RWPE2 (cell line): Measurements from ENCODE around the gene DRAM2.
A peak's percentile ranks its signal among the peaks of the same experiment; 100 is the strongest.
"Not testable (repeated sequence)": the region's sequence is repeated elsewhere in the genome, so short reads cannot be mapped to it uniquely, and the experiment has no call there.

Experiments used
- ATAC-seq: fragments of 200-7000 bp; cut with Tn5 transposase; 3 replicates; pipeline ENCODE4 v1.9.1; 2021; ENCODE audit warnings: low read depth
- DNase-seq: peaks from one replicate; pipeline ENCODE4 v3.0.0-alpha.2; 2020; ENCODE audit warnings: low spot score
- H3K27ac ChIP-seq: fragments of 450-650 bp; 2 replicates; pipeline ENCODE4 v1.5.1; 2017; ENCODE audit warnings: mild to moderate bottlenecking; ENCODE audit not compliant: poor library complexity, severe bottlenecking
- H3K27me3 ChIP-seq: fragments of 250-450 bp; sonication (Bioruptor Pico); 2 replicates; pipeline ENCODE4 v1.5.1; 2021; ENCODE audit warnings: mild to moderate bottlenecking, moderate library complexity; ENCODE audit not compliant: insufficient read depth, poor library complexity, severe bottlenecking
- H3K36me3 ChIP-seq: fragments of 250-450 bp; sonication (Bioruptor Pico); 2 replicates; pipeline ENCODE4 v1.5.1; 2020; ENCODE audit warnings: low read depth, mild to moderate bottlenecking, moderate library complexity
- H3K4me1 ChIP-seq: fragments of 250-450 bp; sonication (Bioruptor Pico); 2 replicates; pipeline ENCODE4 v1.5.1; 2021; ENCODE audit warnings: mild to moderate bottlenecking, moderate library complexity; ENCODE audit not compliant: insufficient read depth, poor library complexity, severe bottlenecking
- H3K4me3 ChIP-seq: fragments of 250-450 bp; sonication (Bioruptor Pico); 2 replicates; pipeline ENCODE4 v1.5.1; 2021; ENCODE audit warnings: mild to moderate bottlenecking, moderate library complexity; ENCODE audit not compliant: severe bottlenecking
- H3K9me3 ChIP-seq: fragments of 250-450 bp; sonication (Bioruptor Pico); 2 replicates; pipeline ENCODE4 v1.5.1; 2021; ENCODE audit warnings: mild to moderate bottlenecking, moderate library complexity; ENCODE audit not compliant: severe bottlenecking
- TF ChIP-seq, protein P1 (sequence below): fragments of 450-650 bp; IDR thresholded peaks from one replicate; pipeline ENCODE4 v1.5.1; 2017; ENCODE audit warnings: mild to moderate bottlenecking, moderate library complexity; ENCODE audit not compliant: poor library complexity, severe bottlenecking

DRAM2 gene

DNA sequence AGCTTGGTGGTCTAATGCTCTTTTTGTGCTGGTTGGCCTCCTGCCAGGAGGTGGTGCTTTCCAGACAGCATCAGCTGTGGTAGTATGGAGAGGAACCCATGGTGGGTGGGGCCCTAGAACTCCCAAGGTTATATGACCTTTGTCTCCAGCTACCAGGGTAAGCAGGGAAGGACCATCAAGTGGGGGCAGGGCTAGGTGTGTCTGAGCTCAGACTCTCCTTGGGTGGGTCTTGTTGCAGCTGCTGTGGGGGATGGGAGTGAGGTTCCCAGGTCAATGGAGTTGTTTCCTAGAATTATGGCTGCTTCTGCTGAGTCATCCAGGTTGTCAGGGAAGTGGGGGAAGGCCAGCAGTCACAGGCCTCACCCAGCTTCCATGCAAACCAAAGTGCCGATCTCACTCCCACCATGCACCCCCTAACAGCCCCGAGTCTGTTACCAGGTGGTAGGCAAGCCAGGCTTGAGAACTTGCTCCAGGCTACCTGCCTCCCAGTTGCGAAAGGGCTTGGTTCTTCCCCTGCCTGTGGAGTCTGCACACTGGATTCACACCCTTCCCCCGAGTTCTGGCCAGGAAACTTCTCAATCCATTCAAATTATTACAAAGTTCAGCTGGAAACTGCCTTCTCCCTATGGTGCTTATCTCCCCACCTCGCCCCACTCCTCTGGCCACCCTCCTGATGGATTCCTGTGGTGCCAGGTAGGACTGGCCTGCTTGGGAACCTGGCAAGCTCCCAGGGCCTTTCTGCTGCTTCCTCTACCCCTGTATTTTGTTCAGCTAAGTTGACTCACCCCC, 37.8 kb downstream of the DRAM2 start:
- peaks cover 5% of the 10 kb centered on the region for H3K4me1 ChIP-seq
- no peaks in the 10 kb centered on the region for H3K9me3 ChIP-seq
- no peak overlapping the region for H3K4me3 ChIP-seq
- H3K36me3 ChIP-seq = no peaks in the 10 kb centered on the region
- peak overlapping the region; percentile 28 for H3K27ac ChIP-seq
- TF ChIP-seq, protein P1, sequence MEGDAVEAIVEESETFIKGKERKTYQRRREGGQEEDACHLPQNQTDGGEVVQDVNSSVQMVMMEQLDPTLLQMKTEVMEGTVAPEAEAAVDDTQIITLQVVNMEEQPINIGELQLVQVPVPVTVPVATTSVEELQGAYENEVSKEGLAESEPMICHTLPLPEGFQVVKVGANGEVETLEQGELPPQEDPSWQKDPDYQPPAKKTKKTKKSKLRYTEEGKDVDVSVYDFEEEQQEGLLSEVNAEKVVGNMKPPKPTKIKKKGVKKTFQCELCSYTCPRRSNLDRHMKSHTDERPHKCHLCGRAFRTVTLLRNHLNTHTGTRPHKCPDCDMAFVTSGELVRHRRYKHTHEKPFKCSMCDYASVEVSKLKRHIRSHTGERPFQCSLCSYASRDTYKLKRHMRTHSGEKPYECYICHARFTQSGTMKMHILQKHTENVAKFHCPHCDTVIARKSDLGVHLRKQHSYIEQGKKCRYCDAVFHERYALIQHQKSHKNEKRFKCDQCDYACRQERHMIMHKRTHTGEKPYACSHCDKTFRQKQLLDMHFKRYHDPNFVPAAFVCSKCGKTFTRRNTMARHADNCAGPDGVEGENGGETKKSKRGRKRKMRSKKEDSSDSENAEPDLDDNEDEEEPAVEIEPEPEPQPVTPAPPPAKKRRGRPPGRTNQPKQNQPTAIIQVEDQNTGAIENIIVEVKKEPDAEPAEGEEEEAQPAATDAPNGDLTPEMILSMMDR = no peak
- ATAC-seq = peak; percentile 44; the same call in 2 of the 3 replicates
- peaks cover 4% of the 10 kb centered on the region for H3K27me3 ChIP-seq
- DNase-seq = no peak

DNA sequence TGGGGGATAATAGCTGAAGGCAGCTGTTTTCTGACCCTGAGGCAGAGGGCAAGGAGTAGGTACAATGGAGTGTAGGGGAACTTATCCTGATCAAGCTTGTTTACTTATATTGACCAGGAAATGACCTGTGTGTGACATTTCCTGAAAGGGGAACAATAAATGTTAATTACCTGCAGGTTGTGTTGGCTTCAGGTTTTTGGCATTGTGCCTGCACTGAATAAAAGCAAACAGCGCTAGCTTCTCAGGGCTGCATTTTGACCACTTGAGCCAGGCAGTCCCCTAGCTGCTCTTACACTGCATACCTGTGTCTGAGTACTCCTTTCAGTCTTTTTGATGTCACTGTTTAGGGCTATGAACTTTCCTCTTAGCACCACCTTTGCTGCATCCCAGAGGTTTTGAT, 40.6 kb downstream of the DRAM2 start:
- TF ChIP-seq, protein P1 = no peak
- Histone ChIP-seq H3K36me3 (no peaks in the 10 kb centered on the region), H3K4me3 (no peak overlapping the region), H3K27ac (no peak overlapping the region), H3K9me3 (no peaks in the 10 kb centered on the region), H3K4me1 (peaks cover 5% of the 10 kb centered on the region), H3K27me3 (no peaks in the 10 kb centered on the region)
- DNase-seq (no peak), ATAC-seq (no peak)

DNA sequence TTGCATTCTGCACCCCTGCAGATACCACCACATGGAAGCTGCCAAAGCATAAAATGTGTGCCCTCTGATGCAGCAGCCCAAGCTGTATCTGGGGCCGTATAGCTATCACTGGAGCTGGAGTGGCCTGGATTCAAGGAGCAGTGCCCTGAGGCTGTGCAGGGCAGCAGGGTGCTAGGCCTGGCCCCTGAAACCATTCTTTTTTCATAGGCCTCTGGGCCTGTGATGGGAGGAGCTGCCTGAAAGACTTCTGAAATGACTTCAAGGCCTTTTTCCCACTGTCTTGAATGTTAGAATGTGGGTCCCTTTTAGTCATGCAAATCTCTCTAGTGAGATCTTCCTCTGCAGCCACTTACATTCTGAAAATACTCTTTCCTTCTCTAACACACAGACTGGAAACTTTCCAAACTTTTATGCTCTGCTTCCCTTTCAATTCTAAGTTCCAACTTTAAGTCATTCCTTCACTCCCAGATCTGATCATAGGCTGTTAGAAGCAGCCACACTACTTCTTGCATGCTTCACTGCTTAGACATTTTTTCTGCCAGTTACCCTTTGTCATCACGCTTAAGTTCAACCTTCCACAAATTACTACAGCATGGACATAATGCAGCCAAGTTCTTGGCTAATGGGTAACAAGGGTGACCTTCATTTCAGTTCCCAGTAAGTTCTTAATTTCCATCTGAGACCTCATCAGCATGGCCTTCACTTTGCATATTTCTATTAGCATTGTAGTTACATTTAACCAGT, 42.4 kb downstream of the DRAM2 start:
- TF ChIP-seq, protein P1 = no peak
- Histone ChIP-seq H3K36me3 (no peaks in the 10 kb centered on the region), H3K4me1 (peaks cover 5% of the 10 kb centered on the region), H3K27ac (no peak overlapping the region), H3K27me3 (no peaks in the 10 kb centered on the region), H3K4me3 (no peak overlapping the region), H3K9me3 (no peaks in the 10 kb centered on the region)
- ATAC-seq (no peak), DNase-seq (no peak)

DNA sequence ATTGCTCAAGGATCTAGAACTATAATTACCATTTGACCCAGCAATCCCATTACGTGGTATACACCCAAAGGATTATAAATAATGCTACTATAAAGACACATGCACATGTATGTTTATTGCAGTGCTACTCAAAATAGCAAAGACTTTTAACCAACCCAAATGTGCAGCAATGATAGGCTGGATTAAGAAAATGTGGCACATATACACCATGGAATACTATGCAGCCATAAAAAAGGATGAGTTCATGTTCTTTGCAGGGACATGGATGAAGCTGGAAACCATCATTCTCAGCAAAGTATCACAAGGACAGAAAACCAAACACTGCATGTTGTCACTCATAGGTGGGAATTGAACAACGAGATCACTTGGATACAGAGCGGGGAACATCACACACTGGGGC, 44.5 kb downstream of the DRAM2 start:
- not testable (repeated sequence) for H3K4me1 ChIP-seq, H3K36me3 ChIP-seq, H3K9me3 ChIP-seq, ATAC-seq, H3K4me3 ChIP-seq, H3K27me3 ChIP-seq, DNase-seq, H3K27ac ChIP-seq

DNA sequence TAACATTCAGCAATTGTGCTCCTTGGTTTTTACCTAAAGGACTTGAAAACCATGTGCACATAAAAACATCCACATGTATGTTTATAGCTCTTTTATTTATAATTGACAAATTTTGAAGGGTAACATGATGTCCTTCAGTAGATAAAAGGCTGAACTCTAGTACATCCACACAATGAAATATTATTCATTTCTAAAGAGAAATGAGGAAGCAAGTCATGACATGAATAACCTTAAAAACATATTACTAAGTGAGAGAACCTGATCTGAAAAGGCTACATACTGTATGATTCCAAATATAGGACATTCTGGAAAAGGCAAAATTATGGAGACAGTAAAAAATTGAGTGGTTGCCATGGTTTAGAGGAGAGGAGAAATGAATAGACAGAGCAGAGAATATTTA, 50.3 kb downstream of the DRAM2 start:
- no peaks in the 10 kb centered on the region for H3K4me1 ChIP-seq
- H3K4me3 ChIP-seq = no peak overlapping the region
- ATAC-seq = no peak
- peaks cover 8% of the 10 kb centered on the region for H3K27me3 ChIP-seq
- H3K9me3 ChIP-seq = no peaks in the 10 kb centered on the region
- no peak overlapping the region for H3K27ac ChIP-seq
- TF ChIP-seq, protein P1 = no peak
- H3K36me3 ChIP-seq = no peaks in the 10 kb centered on the region
- DNase-seq = no peak
